SJSA1 (cell line): Measurements from ENCODE around the gene NFAT5. TPM values are rescaled to one million over a fixed set of nuclear protein-coding genes. Genes with fewer than 3 reads are reported as not detected.
"Not testable (repeated sequence)": the region's sequence is repeated elsewhere in the genome, so short reads cannot be mapped to it uniquely, and the experiment has no call there.

ENCODE experiments used
- DNase-seq, 2 experiments: peaks; one replicate each; pipeline ENCODE4 v3.0.0-alpha.2; 2015 to 2020; ENCODE audit warnings: low spot score in 2 of 2, low read depth in 1 of 2
- H3K27ac ChIP-seq: fragments of 250-450 bp; sonication (Bioruptor Pico); 2 replicates; pipeline ENCODE4 v1.5.1; 2020; ENCODE audit warnings: mild to moderate bottlenecking, moderate library complexity
- H3K27me3 ChIP-seq: fragments of 250-450 bp; sonication (Bioruptor Pico); replicated peaks from 2 replicates; pipeline ENCODE4 v1.5.1; 2020; ENCODE audit warnings: mild to moderate bottlenecking, moderate library complexity
- H3K36me3 ChIP-seq: fragments of 250-450 bp; sonication (Bioruptor Pico); 2 replicates; pipeline ENCODE4 v1.5.1; 2020; ENCODE audit warnings: mild to moderate bottlenecking
- H3K4me1 ChIP-seq: fragments of 250-450 bp; sonication (Bioruptor Pico); replicated peaks from 2 replicates; pipeline ENCODE4 v1.6.1; 2021; ENCODE audit warnings: mild to moderate bottlenecking
- H3K4me3 ChIP-seq: fragments of 250-450 bp; sonication (Bioruptor Pico); 2 replicates; pipeline ENCODE4 v1.5.1; 2020; ENCODE audit warnings: mild to moderate bottlenecking
- H3K9me3 ChIP-seq: fragments of 250-450 bp; sonication (Bioruptor Pico); replicated peaks from 2 replicates; pipeline ENCODE4 v1.5.1; 2020; ENCODE audit warnings: mild to moderate bottlenecking
- total RNA-seq: library from RNA; depleted of rRNA; stranded (reverse); fragments of >200 nt; shearing (Covaris generic); gene quantifications from 2 replicates; pipeline ENCODE4 v1.2.3, GENCODE V29; 2014

NFAT5 gene
- total RNA-seq, 1 experiment from 2014 or later, result 9.0 TPM

DNA sequence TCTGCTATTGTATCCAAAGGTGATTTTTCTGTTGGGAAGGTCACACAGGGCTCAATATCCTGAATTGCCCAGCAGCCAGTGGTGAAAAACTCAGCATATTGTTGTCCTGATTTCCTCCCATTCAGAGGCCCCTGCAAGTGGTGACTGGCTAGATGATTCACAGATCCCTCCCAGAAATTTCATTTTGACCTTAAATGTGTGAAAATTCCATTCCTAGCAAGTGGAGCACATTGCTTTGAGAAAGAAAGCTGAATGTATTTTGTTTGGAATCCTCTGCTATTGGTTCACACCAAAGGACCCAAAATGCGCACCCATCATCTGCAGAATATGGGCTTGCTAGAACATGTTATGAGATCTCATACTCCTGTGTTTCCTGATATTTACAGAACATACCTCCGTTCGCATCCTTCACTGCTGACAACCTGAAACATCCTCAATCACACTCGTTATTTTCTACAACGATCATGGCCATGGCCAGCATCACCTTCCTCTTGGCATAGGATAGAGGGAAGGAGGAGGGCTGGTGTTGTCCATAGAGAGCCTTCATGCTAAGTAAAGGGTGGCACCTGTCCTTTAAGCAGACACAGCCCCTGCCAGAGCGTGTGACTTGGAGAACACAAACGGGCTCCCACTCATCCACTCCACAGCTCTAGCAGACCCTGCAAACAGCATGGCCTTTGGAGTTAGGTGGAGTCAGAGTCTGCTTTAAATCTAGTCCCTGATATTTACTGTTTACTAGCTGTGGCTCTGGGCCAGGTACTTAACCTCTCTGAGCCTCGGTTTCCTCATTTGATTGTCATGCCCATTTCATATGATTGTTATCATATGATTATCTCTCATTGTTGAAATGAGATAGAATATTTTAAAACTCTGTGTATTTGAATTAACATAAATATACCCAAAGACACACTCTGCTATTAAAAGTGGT is 30.4 kb upstream of the NFAT5 start:
- peak overlapping the region; percentile 22; the same call in 1 of the 2 replicates for H3K27ac ChIP-seq
- H3K4me3 ChIP-seq, result no peak overlapping the region
- H3K4me1 ChIP-seq, result peaks cover 32% of the 10 kb centered on the region
- H3K27me3 ChIP-seq, result no peaks in the 10 kb centered on the region
- no peaks in the 10 kb centered on the region for H3K9me3 ChIP-seq
- DNase-seq, result peak; percentile 38 to 50
- H3K36me3 ChIP-seq, result no peaks in the 10 kb centered on the region

DNA sequence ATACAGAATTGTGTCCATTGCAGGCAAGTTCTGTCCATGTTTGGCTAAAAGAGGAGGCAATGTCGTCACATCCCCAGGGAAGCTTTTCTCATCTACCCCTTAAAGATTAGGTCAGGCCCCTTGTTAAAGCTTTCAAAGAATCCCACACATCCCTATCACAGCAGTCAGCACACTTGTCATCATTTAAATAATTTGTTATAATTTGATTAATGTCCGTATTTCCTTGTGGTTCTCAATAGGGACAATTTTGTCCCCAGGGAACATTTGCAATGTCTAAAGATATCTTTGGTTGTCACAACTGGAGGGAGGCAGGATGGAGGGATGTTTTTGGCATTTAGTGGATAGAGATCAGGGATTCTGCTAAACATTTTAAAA is 28.1 kb upstream of the NFAT5 start:
- Histone ChIP-seq H3K4me3 (no peak overlapping the region), H3K36me3 (no peaks in the 10 kb centered on the region), H3K27me3 (no peaks in the 10 kb centered on the region), H3K4me1 (peaks cover 20% of the 10 kb centered on the region), H3K27ac (no peak overlapping the region), H3K9me3 (no peaks in the 10 kb centered on the region)
- DNase-seq, result no peak

GRCh38 chr16:69538808-69539207 is 27.0 kb upstream of the NFAT5 start:
- Histone ChIP-seq H3K9me3 (no peaks in the 10 kb centered on the region), H3K27ac (no peak overlapping the region), H3K27me3 (no peaks in the 10 kb centered on the region), H3K4me1 (peaks cover 13% of the 10 kb centered on the region), H3K4me3 (no peak overlapping the region), H3K36me3 (no peaks in the 10 kb centered on the region)
- no peak for DNase-seq

GRCh38 chr16:69542974-69543373 is 22.8 kb upstream of the NFAT5 start:
- no peak for DNase-seq
- Histone ChIP-seq H3K27me3 (no peaks in the 10 kb centered on the region), H3K27ac (no peak overlapping the region), H3K9me3 (no peaks in the 10 kb centered on the region), H3K4me3 (no peak overlapping the region), H3K4me1 (peaks cover 8% of the 10 kb centered on the region), H3K36me3 (no peaks in the 10 kb centered on the region)

GRCh38 chr16:69544088-69544487 is 21.7 kb upstream of the NFAT5 start:
- no peaks in the 10 kb centered on the region for H3K9me3 ChIP-seq
- no peaks in the 10 kb centered on the region for H3K27me3 ChIP-seq
- peaks cover 8% of the 10 kb centered on the region for H3K4me1 ChIP-seq
- no peaks in the 10 kb centered on the region for H3K36me3 ChIP-seq
- no peak overlapping the region for H3K4me3 ChIP-seq
- H3K27ac ChIP-seq, result no peak overlapping the region
- no peak for DNase-seq

GRCh38 chr16:69546663-69547062 is 19.1 kb upstream of the NFAT5 start:
- not testable (repeated sequence) for H3K36me3 ChIP-seq, H3K27ac ChIP-seq, DNase-seq, H3K4me1 ChIP-seq, H3K27me3 ChIP-seq, H3K4me3 ChIP-seq, H3K9me3 ChIP-seq

DNA sequence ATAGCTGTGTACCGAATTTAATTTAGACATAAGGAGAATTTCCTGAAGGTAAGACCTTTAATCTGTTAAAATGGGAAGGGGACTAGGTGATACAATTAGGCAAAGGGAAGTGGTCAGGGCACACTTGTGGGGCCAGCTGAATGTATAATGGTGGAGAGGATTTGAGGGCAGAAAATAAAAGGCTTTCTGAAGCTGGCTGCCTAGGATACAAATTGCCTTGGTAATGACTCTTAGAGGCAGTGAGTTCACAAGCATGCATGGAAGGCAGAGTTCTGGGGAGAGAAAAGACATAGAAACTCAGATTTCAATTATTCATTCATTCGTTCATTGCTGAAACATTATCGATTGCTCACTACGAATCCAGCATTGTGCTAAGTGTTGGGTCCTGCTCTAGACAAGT is 12.4 kb upstream of the NFAT5 start:
- no peaks in the 10 kb centered on the region for H3K9me3 ChIP-seq
- DNase-seq, result no peak
- H3K27ac ChIP-seq, result no peak overlapping the region
- no peaks in the 10 kb centered on the region for H3K36me3 ChIP-seq
- no peaks in the 10 kb centered on the region for H3K4me1 ChIP-seq
- H3K4me3 ChIP-seq, result no peak overlapping the region
- no peaks in the 10 kb centered on the region for H3K27me3 ChIP-seq

- H3K27ac ChIP-seq, result no peak overlapping the region
These were observed 11.3 kb upstream of the NFAT5 start for GRCh38 chr16:69554495-69554894.

DNA sequence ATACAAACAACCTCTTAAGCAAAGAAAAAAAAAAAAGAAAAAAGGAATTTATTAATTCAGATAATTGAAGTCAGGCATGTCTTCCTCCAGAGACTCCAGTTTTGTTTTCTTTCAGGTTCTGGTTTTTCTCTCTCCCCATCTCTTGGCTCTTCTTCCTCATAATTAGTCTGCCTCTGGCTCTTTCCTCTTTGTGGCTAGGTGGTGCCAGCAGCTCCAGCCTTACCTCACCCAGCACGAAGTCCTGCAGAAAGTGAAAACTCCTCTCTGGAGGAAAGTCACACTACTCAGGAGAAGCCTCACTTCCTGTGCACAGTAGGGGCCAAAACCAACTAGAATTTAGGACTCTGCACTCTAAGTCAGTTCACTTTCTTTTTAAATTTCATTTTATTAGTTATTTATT is 10.3 kb upstream of the NFAT5 start:
- Histone ChIP-seq H3K27ac (no peak overlapping the region), H3K36me3 (no peaks in the 10 kb centered on the region), H3K27me3 (no peaks in the 10 kb centered on the region), H3K4me3 (no peak overlapping the region), H3K4me1 (no peaks in the 10 kb centered on the region), H3K9me3 (no peaks in the 10 kb centered on the region)
- no peak for DNase-seq

More at GRCh38 chr16:69554495-69554894, 11.3 kb upstream of the NFAT5 start:
- Histone ChIP-seq H3K27me3 (no peaks in the 10 kb centered on the region), H3K4me1 (no peaks in the 10 kb centered on the region), H3K4me3 (no peak overlapping the region), H3K9me3 (no peaks in the 10 kb centered on the region), H3K36me3 (no peaks in the 10 kb centered on the region)
- no peak for DNase-seq

GRCh38 chr16:69555867-69556266 is 9.9 kb upstream of the NFAT5 start:
- no peak overlapping the region for H3K27ac ChIP-seq
- H3K4me3 ChIP-seq, result no peak overlapping the region
- no peak for DNase-seq
- no peaks in the 10 kb centered on the region for H3K36me3 ChIP-seq
- no peaks in the 10 kb centered on the region for H3K27me3 ChIP-seq
- H3K4me1 ChIP-seq, result no peaks in the 10 kb centered on the region
- no peaks in the 10 kb centered on the region for H3K9me3 ChIP-seq

DNA sequence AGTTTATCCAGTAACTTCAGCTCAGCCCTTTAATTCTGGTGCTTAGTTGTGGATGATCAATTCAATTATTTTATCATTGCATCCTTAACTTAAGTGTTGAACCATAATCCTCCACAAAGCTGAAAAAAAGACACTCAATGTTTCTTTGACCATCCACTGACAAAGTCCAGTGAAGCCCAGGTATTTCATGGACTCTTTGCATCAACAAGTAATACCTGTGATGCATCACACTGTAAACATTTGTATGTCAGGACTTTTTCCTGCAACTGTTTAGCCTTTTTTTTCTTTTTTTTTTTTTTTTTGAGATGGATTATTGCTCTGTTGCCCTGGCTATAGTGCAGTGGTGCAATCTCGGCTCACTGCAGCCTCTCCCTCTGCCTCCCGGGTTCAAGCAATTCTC is 6.6 kb upstream of the NFAT5 start:
- no peak overlapping the region for H3K27ac ChIP-seq
- DNase-seq, result no peak
- H3K4me1 ChIP-seq, result peaks cover 9% of the 10 kb centered on the region
- H3K27me3 ChIP-seq, result no peaks in the 10 kb centered on the region
- H3K4me3 ChIP-seq, result no peak overlapping the region
- no peaks in the 10 kb centered on the region for H3K36me3 ChIP-seq
- no peaks in the 10 kb centered on the region for H3K9me3 ChIP-seq

DNA sequence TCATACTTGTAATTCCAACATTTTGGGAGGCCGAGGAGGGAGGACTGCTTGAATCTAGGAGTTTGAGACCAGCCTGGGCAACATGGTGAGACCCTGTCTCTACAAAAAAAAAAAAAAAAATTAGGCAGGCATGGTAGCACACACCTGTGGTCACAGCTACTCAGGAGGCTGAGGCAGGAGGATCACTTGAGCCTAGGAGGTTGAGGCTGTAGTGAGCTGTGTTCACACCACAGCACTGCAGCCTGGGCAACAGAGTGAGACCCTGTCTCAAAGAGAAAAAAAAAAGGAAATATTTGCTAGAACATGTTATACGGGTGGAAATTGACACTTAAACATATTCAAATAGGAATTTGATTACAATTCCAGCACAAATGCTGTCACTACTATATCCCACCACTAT is 4.4 kb upstream of the NFAT5 start:
- not testable (repeated sequence) for H3K36me3 ChIP-seq, DNase-seq, H3K27me3 ChIP-seq, H3K27ac ChIP-seq, H3K9me3 ChIP-seq, H3K4me3 ChIP-seq
- peaks cover 12% of the 10 kb centered on the region for H3K4me1 ChIP-seq

GRCh38 chr16:69561901-69562300 is 3.9 kb upstream of the NFAT5 start:
- H3K9me3 ChIP-seq, result no peaks in the 10 kb centered on the region; the same call in 1 of the 2 replicates
- no peak overlapping the region for H3K27ac ChIP-seq
- H3K36me3 ChIP-seq, result peaks cover 9% of the 10 kb centered on the region
- no peak overlapping the region for H3K4me3 ChIP-seq
- no peak for DNase-seq
- peaks cover 12% of the 10 kb centered on the region for H3K4me1 ChIP-seq
- H3K27me3 ChIP-seq, result no peaks in the 10 kb centered on the region

DNA sequence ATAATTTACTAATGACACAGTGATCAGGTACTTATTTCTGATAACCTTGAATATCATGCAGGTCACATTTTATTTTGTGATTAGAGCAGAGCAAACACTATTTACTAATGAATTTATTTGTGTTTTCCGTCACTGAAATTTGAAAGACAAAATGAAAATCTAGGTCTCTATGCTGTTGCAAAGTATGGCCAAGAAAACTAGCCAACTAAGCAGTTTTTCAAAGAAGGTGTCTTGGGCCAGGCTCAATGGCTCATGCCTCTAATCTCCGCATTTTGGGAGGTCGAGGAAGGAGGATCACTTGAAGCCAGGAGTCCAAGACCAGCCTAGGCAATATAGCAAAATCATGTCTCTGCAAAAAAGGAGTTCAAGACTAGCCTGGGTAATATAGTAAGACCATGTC is 3.0 kb upstream of the NFAT5 start:
- H3K4me1 ChIP-seq, result peaks cover 13% of the 10 kb centered on the region
- peaks cover 11% of the 10 kb centered on the region for H3K36me3 ChIP-seq
- no peak overlapping the region for H3K27ac ChIP-seq
- no peak overlapping the region for H3K4me3 ChIP-seq
- no peak for DNase-seq
- no peaks in the 10 kb centered on the region for H3K27me3 ChIP-seq
- H3K9me3 ChIP-seq, result no peaks in the 10 kb centered on the region; the same call in 1 of the 2 replicates
